ENCODE measurements around the gene N4BP3.

DNA sequence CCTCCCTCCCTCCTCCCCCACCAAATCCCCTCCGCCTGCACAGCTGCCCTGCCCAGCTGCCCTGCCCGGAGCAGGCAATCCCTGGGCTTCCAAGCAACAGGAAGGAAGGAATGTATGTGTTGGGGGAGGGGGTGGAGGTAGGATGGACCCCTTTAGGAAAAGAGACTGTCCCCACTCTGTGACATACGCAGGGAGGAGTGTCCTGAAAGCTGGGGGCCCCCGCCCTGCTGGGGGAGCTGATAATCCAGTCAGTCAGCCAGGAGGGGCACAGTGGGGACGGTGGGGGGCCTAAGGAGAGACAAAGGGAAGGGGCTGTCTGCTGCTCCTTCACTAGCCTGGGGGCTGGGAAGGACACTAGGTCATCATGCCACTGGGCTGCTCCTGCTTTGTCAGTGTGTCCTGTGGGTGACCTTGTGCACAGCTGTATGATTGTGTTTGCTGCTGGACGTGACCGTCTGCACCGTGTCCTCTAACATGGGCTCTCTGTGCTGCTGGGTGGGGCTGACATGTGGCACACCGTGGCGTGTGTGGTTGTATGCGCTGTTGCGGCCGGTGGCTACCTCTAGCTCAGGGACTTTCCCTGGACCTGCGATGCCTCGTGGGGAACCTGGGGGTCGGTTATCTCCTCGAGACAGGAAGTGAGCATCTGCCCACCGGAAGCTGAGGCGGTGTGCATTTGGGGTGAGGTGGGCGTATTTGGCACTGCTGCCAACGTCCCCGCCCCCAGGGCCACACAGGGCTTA lies 3.0 kb downstream of the N4BP3 start:
- TF ChIP-seq CTCF (conservative IDR thresholded peaks at IDR 0.05; ENCODE audit: low read depth, low read length) (no peak), POLR2A (IDR thresholded peaks at IDR 0.05; ENCODE audit: low read depth, low read length) (no peak), BHLHE40 (IDR thresholded peaks at IDR 0.05; ENCODE audit: low read depth, low read length) (no peak), RFX5 (IDR thresholded peaks at IDR 0.05; ENCODE audit: low read depth, low read length) (no peak), MXI1 (IDR thresholded peaks at IDR 0.05; ENCODE audit: borderline replicate concordance, low read depth, low read length) (no peak), RAD21 (IDR thresholded peaks at IDR 0.05; ENCODE audit: low read length) (no peak)

Data from IMR-90 (cell line).